SK-N-SH treated with all-trans-retinoic acid at 6 μM for 48 hours (cell line): ENCODE data around the gene SSU72.

Source experiments
- ARNTL ChIP-seq: fragments of 450-650 bp; formaldehyde crosslinking; IDR thresholded peaks from 2 replicates; pipeline ENCODE4 v1.5.0; 2020; ENCODE audit warnings: low read depth, mild to moderate bottlenecking, moderate library complexity, borderline replicate concordance
- BACH2 ChIP-seq: fragments of 250-450 bp; sonication (Bioruptor Pico); IDR thresholded peaks from 2 replicates; pipeline ENCODE4 v1.9.0; 2021; ENCODE audit warnings: mild to moderate bottlenecking, borderline replicate concordance
- GLIS3 ChIP-seq: fragments of 250-450 bp; sonication (Bioruptor Pico); IDR thresholded peaks from 2 replicates; pipeline ENCODE4 v1.5.0; 2020; ENCODE audit warnings: mild to moderate bottlenecking, moderate library complexity
- ISL1 ChIP-seq: fragments of 250-450 bp; sonication (Bioruptor Pico); IDR thresholded peaks from 2 replicates; pipeline ENCODE4 v2.1.2; 2022; ENCODE audit warnings: mild to moderate bottlenecking, moderate library complexity
- PPARA ChIP-seq: fragments of 250-450 bp; sonication (Bioruptor Pico); IDR thresholded peaks from 2 replicates; pipeline ENCODE4 v1.5.0; 2020; ENCODE audit warnings: mild to moderate bottlenecking, borderline replicate concordance
- TSHZ2 ChIP-seq: fragments of 250-450 bp; sonication (Bioruptor Pico); IDR thresholded peaks from 2 replicates; pipeline ENCODE4 v1.5.0; 2020; ENCODE audit warnings: mild to moderate bottlenecking, moderate library complexity
- ZFP3 ChIP-seq: fragments of 250-450 bp; sonication (Bioruptor Pico); IDR thresholded peaks from 2 replicates; pipeline ENCODE4 v1.5.0; 2020; ENCODE audit warnings: mild to moderate bottlenecking, moderate library complexity
- ZFP30 ChIP-seq: fragments of 450-650 bp; formaldehyde crosslinking; IDR thresholded peaks from 2 replicates; pipeline ENCODE4 v1.5.0; 2022; ENCODE audit warnings: mild to moderate bottlenecking, moderate library complexity
- ZNF70 ChIP-seq: fragments of 450-650 bp; formaldehyde crosslinking; IDR thresholded peaks from 2 replicates; pipeline ENCODE4 v1.5.0; 2020; ENCODE audit warnings: mild to moderate bottlenecking, moderate library complexity
- TF ChIP-seq, protein P1 (sequence below): fragments of 250-450 bp; sonication (Bioruptor Pico); IDR thresholded peaks from 2 replicates; pipeline ENCODE4 v1.8.0; 2020; ENCODE audit warnings: mild to moderate bottlenecking, moderate library complexity, borderline replicate concordance

DNA sequence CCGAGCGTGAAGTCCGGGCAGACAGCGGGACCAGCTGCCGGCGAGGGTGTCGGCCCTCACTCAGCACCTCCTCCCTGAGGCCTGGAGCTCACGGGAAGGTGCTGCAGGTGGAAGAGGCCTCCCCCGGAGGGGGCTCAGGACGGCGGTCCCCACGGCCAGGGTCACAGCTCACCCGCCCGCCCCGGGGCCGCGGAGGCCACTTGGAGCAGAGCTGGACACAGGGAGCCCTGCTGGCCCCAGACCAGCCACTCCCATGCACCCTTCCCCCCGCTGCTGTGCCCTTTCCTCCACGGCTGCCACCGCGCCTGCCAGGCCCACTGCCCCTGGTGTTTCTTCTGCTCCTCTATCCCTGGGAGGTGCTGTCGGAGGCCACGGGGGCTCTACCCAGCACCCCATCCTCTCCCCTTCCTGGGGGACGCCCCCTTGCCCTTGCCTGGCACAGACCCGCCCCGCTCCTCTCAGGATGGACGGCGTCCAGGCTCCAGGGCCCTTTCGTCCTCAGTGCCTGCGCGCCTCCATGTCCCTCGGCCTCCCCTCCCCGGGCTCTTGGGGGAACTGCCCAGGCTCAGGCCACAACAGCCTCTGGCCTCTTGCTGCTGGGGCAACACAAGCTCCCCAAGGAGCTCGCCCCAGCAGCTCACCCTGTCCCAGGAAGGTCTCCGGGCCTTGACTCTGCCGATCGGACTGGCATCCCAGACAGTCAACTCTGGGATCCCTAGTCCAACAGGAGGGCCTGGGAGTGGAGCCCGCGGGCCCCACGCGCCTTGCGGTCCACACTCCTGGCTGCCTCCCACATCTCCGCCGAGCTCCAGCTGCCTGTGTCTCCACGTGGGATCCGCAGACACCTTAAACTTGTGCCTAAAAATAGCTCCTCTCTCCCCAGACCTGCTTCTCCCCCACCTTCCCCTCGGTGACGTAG is 38.4 kb downstream of the SSU72 start:
- TF ChIP-seq, protein P1, sequence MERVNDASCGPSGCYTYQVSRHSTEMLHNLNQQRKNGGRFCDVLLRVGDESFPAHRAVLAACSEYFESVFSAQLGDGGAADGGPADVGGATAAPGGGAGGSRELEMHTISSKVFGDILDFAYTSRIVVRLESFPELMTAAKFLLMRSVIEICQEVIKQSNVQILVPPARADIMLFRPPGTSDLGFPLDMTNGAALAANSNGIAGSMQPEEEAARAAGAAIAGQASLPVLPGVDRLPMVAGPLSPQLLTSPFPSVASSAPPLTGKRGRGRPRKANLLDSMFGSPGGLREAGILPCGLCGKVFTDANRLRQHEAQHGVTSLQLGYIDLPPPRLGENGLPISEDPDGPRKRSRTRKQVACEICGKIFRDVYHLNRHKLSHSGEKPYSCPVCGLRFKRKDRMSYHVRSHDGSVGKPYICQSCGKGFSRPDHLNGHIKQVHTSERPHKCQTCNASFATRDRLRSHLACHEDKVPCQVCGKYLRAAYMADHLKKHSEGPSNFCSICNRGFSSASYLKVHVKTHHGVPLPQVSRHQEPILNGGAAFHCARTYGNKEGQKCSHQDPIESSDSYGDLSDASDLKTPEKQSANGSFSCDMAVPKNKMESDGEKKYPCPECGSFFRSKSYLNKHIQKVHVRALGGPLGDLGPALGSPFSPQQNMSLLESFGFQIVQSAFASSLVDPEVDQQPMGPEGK (CRISPR knock-in tag) = no peak
- no peak for TF ChIP-seq GLIS3 (CRISPR knock-in tag)
- TF ChIP-seq ISL1 (CRISPR knock-in tag) = no peak
- TF ChIP-seq ARNTL (CRISPR knock-in tag) = no peak
- no peak for TF ChIP-seq ZFP30 (CRISPR knock-in tag)
- TF ChIP-seq BACH2 (CRISPR knock-in tag) = no peak
- TF ChIP-seq ZFP3 (CRISPR knock-in tag) = no peak
- no peak for TF ChIP-seq PPARA (CRISPR knock-in tag)
- no peak for TF ChIP-seq TSHZ2 (CRISPR knock-in tag)
- TF ChIP-seq ZNF70 (CRISPR knock-in tag) = no peak
